H9 (cell line): ENCODE data around the gene RASIP1. TPM values are rescaled to one million over a fixed set of nuclear protein-coding genes. Genes with fewer than 3 reads are reported as not detected.

Source experiments
- DNase-seq: peaks from one replicate; pipeline ENCODE4 v3.0.0-alpha.2; 2017
- H2AFZ ChIP-seq: one replicate; pipeline ENCODE4 v1.6.1; 2013; ENCODE audit warnings: mild to moderate bottlenecking, low read length, control low read depth, moderate library complexity
- H2AK5ac ChIP-seq: 2 replicates; pipeline ENCODE4 v1.6.1; 2013; ENCODE audit warnings: low read length, control low read depth, mixed read lengths; ENCODE audit not compliant: insufficient read length
- H2BK120ac ChIP-seq: one replicate; pipeline ENCODE4 v1.6.1; 2013; ENCODE audit warnings: low read depth, mild to moderate bottlenecking, low read length, control low read depth, inconsistent platforms; ENCODE audit not compliant: poor library complexity, severe bottlenecking
- H2BK12ac ChIP-seq: 2 replicates; pipeline ENCODE4 v1.6.1; 2013; ENCODE audit warnings: low read length, control low read depth, mixed read lengths, low read depth; ENCODE audit not compliant: insufficient read length
- H2BK15ac ChIP-seq: 2 replicates; pipeline ENCODE4 v1.6.1; 2013; ENCODE audit warnings: low read depth, low read length, control low read depth
- H2BK20ac ChIP-seq: one replicate; pipeline ENCODE4 v1.6.1; 2013; ENCODE audit warnings: low read depth, mild to moderate bottlenecking, low read length, control low read depth, inconsistent platforms; ENCODE audit not compliant: poor library complexity, severe bottlenecking
- H2BK5ac ChIP-seq: 2 replicates; pipeline ENCODE4 v1.6.1; 2013; ENCODE audit warnings: low read length, control low read depth, mixed read lengths; ENCODE audit not compliant: insufficient read length
- H3K14ac ChIP-seq: 2 replicates; pipeline ENCODE4 v1.6.1; 2013; ENCODE audit warnings: low read length, control low read depth; ENCODE audit not compliant: insufficient read depth
- H3K18ac ChIP-seq: 2 replicates; pipeline ENCODE4 v1.6.1; 2013; ENCODE audit warnings: low read depth, mild to moderate bottlenecking, mixed read lengths, low read length, control low read depth; ENCODE audit not compliant: insufficient read length
- H3K23ac ChIP-seq: 2 replicates; pipeline ENCODE4 v1.6.1; 2013; ENCODE audit warnings: low read length, control low read depth, mixed read lengths, low read depth; ENCODE audit not compliant: insufficient read length
- H3K23me2 ChIP-seq: 2 replicates; pipeline ENCODE4 v1.6.1; 2013; ENCODE audit warnings: low read depth, mild to moderate bottlenecking, mixed read lengths, low read length, control low read depth; ENCODE audit not compliant: insufficient read length, poor library complexity, severe bottlenecking
- H3K27ac ChIP-seq: 2 replicates; pipeline ENCODE4 v1.5.1; 2013; ENCODE audit warnings: low read length, control low read depth, mixed read lengths, low read depth; ENCODE audit not compliant: insufficient read length
- H3K27me3 ChIP-seq: 2 replicates; pipeline ENCODE4 v1.6.1; 2013; ENCODE audit warnings: low read length, control low read depth, inconsistent platforms; ENCODE audit not compliant: insufficient read depth
- H3K4ac ChIP-seq: 2 replicates; pipeline ENCODE4 v1.6.1; 2013; ENCODE audit warnings: low read depth, mild to moderate bottlenecking, control low read depth, inconsistent platforms, low read length, moderate library complexity
- H3K4me1 ChIP-seq: 2 replicates; pipeline ENCODE4 v1.6.1; 2013; ENCODE audit warnings: low read length, control low read depth, inconsistent platforms; ENCODE audit not compliant: insufficient read depth
- H3K4me2 ChIP-seq: 2 replicates; pipeline ENCODE4 v1.6.1; 2013; ENCODE audit warnings: low read length, control low read depth, mixed read lengths; ENCODE audit not compliant: insufficient read length, insufficient read depth
- H3K56ac ChIP-seq: 2 replicates; pipeline ENCODE4 v1.6.1; 2013; ENCODE audit warnings: low read depth, mild to moderate bottlenecking, mixed read lengths, low read length, control low read depth; ENCODE audit not compliant: insufficient read length
- H3K79me1 ChIP-seq: 2 replicates; pipeline ENCODE4 v1.6.1; 2013; ENCODE audit warnings: low read depth, mild to moderate bottlenecking, moderate library complexity, low read length, control low read depth, inconsistent platforms; ENCODE audit not compliant: insufficient read depth, poor library complexity, severe bottlenecking
- H3K79me2 ChIP-seq: 2 replicates; pipeline ENCODE4 v1.6.1; 2013; ENCODE audit warnings: low read length, control low read depth, inconsistent platforms; ENCODE audit not compliant: insufficient read depth
- H3K9ac ChIP-seq: 2 replicates; pipeline ENCODE4 v1.6.1; 2013; ENCODE audit warnings: low read length, control low read depth, mixed read lengths; ENCODE audit not compliant: insufficient read length; ENCODE audit errors: extremely low read depth
- H3K9me3 ChIP-seq: one replicate; pipeline ENCODE4 v1.6.1; 2013; ENCODE audit warnings: low read depth, low read length, inconsistent platforms; ENCODE audit not compliant: control insufficient read depth
- H3T11ph ChIP-seq: one replicate; pipeline ENCODE4 v1.6.1; 2013; ENCODE audit warnings: mild to moderate bottlenecking, low read length, control low read depth, inconsistent platforms
- H4K20me1 ChIP-seq: one replicate; pipeline ENCODE4 v1.6.1; 2013; ENCODE audit not compliant: control insufficient read depth, insufficient read length, insufficient read depth
- H4K5ac ChIP-seq: 2 replicates; pipeline ENCODE4 v1.6.1; 2013; ENCODE audit warnings: low read depth, mild to moderate bottlenecking, mixed read lengths, low read length, control low read depth; ENCODE audit not compliant: insufficient read length
- H4K8ac ChIP-seq: replicated peaks from 2 replicates; pipeline ENCODE4 v1.6.1; 2013; ENCODE audit warnings: low read length, control low read depth, mixed read lengths, low read depth; ENCODE audit not compliant: insufficient read length
- H4K91ac ChIP-seq: 2 replicates; pipeline ENCODE4 v1.6.1; 2013; ENCODE audit warnings: low read depth, mild to moderate bottlenecking, moderate library complexity, mixed read lengths, low read length, control low read depth; ENCODE audit not compliant: insufficient read length
- H3K27ac Mint-ChIP-seq, 3 experiments: 2 replicates in 2 of 3; 3 replicates in 1 of 3; pipeline ENCODE4 v1.8.0; 2020 to 2021; ENCODE audit warnings: mixed read lengths in 3 of 3, mild to moderate bottlenecking in 1 of 3, moderate library complexity in 1 of 3
- H3K27me3 Mint-ChIP-seq: 2 replicates; pipeline ENCODE4 v1.8.0; 2021; ENCODE audit warnings: low read depth, mild to moderate bottlenecking, moderate library complexity, mixed read lengths
- H3K36me3 Mint-ChIP-seq, 3 experiments: 2 replicates in 2 of 3; 3 replicates in 1 of 3; pipeline ENCODE4 v1.8.0; 2020 to 2021; ENCODE audit warnings: low read depth in 3 of 3, mixed read lengths in 3 of 3; ENCODE audit not compliant: insufficient read depth in 1 of 3
- H3K4me1 Mint-ChIP-seq, 2 experiments: 2 replicates each; pipeline ENCODE4 v1.8.0; 2020; ENCODE audit warnings: mixed read lengths in 2 of 2
- H3K4me3 Mint-ChIP-seq, 2 experiments: 2 replicates in 1 of 2; 3 replicates in 1 of 2; pipeline ENCODE4 v1.8.0; 2020 to 2021; ENCODE audit warnings: mild to moderate bottlenecking in 2 of 2, mixed read lengths in 2 of 2, moderate library complexity in 1 of 2
- H3K9me3 Mint-ChIP-seq, 2 experiments: 2 replicates in 1 of 2; 3 replicates in 1 of 2; pipeline ENCODE4 v1.8.0; 2020; ENCODE audit warnings: mild to moderate bottlenecking in 2 of 2, mixed read lengths in 2 of 2, moderate library complexity in 1 of 2
- WGBS: extraction: QIAGEN DNeasy Blood & Tissue Kit; methylation state at CpG from one replicate; pipeline ENCODE4 v1.1.7; 2013; ENCODE audit warnings: missing lambda C conversion rate, low lambda C conversion rate, mixed read lengths; ENCODE audit not compliant: insufficient read length; ENCODE audit errors: extremely low coverage; 5-methylcytosine and 5-hydroxymethylcytosine counted together
- total RNA-seq: library from RNA; stranded (reverse); gene quantifications from 2 replicates; pipeline ENCODE4 v1.2.1, GENCODE V29; 2021
- TF ChIP-seq, protein P1 (sequence below): fragments of 200-600 bp; sonication (generic); conservative IDR thresholded peaks from 3 replicates; pipeline ENCODE4 v1.8.0; 2021; ENCODE audit warnings: antibody characterized with exemption, mild to moderate bottlenecking

The RASIP1 gene
- total RNA-seq, 1 experiment from 2014 or later: 2.4 TPM

DNA sequence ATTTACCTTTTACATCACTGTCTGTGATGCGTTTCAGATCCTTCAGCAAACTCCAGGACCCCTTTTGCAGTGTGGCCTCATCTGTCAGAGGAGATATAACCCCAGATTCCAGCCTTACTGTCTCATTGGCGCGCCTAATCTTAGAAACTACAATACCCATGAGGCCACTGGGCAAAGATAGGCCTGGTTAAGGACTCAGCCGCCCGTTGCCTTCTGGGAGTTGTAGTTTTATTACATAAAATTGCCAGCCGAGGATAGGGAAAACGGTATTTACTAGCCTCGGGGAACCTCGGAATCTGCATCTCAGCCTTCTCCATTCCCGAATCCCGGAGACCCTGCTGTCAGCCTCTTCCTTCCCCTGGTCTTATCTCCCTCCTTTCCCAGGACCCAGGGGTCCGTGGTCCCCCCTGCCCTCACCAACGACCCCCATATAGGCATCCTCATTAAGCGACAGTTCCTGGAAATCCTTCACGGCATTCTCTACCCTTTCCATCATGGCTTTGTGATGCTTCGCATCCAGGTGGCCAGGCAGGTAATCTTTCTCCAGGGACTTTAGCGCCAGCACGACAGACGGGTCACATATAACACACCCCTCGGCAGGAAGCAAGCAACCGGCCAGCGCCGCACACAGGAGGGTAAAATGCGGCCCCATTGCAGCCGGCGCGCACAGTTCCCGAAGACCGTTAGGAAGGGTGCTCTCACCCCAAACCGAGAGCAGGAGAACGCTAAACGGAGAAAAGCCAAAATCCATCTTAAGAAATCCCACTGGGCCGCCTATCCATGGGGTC is 5.0 kb upstream of the RASIP1 start:
- H3T11ph ChIP-seq: no peak overlapping the region
- no peak overlapping the region for H3K4ac ChIP-seq
- H3K4me3 Mint-ChIP-seq: peak overlapping the region in 1 of 2 experiments; percentile 43; a peak in 1 of 5 replicates
- no peaks in the 10 kb centered on the region for H4K20me1 ChIP-seq
- no peak overlapping the region for H2BK20ac ChIP-seq
- no peak overlapping the region for H2BK12ac ChIP-seq
- no peak overlapping the region for H3K23ac ChIP-seq
- peaks cover 5% of the 10 kb centered on the region for H3K23me2 ChIP-seq
- H3K4me1 ChIP-seq: no peaks in the 10 kb centered on the region
- no peak overlapping the region for H4K5ac ChIP-seq
- H3K79me1 ChIP-seq: peaks cover 2% of the 10 kb centered on the region
- H3K36me3 Mint-ChIP-seq: peaks cover 11 to 22% (median 21%) of the 10 kb centered on the region in 3 experiments; a peak in 6 of 7 replicates
- H3K56ac ChIP-seq: no peak overlapping the region
- no peak overlapping the region for H3K18ac ChIP-seq
- peak; percentile 70 for DNase-seq
- peaks cover 27 to 33% of the 10 kb centered on the region in 2 experiments for H3K4me1 Mint-ChIP-seq
- H2AFZ ChIP-seq: no peak overlapping the region
- H2BK15ac ChIP-seq: no peak overlapping the region
- no CpG with 5 or more reads among the region's 33 CpGs for WGBS
- H3K14ac ChIP-seq: no peak overlapping the region
- H3K9me3 ChIP-seq: no peaks in the 10 kb centered on the region
- no peak overlapping the region for H4K8ac ChIP-seq
- no peak overlapping the region for H2BK5ac ChIP-seq
- H3K4me2 ChIP-seq: no peak overlapping the region
- H3K9ac ChIP-seq: no peak overlapping the region
- H3K27ac ChIP-seq: no peak overlapping the region
- no peaks in the 10 kb centered on the region for H3K27me3 ChIP-seq
- no peak overlapping the region for H2AK5ac ChIP-seq
- H3K27ac Mint-ChIP-seq: peak overlapping the region; percentile 65 to 94 (median 79); a peak in 5 of 7 replicates
- no peaks in the 10 kb centered on the region; a peak in 1 of 5 replicates for H3K9me3 Mint-ChIP-seq
- H2BK120ac ChIP-seq: no peak overlapping the region
- no peak overlapping the region for H4K91ac ChIP-seq
- H3K27me3 Mint-ChIP-seq: peaks cover 11% of the 10 kb centered on the region
- TF ChIP-seq, protein P1, sequence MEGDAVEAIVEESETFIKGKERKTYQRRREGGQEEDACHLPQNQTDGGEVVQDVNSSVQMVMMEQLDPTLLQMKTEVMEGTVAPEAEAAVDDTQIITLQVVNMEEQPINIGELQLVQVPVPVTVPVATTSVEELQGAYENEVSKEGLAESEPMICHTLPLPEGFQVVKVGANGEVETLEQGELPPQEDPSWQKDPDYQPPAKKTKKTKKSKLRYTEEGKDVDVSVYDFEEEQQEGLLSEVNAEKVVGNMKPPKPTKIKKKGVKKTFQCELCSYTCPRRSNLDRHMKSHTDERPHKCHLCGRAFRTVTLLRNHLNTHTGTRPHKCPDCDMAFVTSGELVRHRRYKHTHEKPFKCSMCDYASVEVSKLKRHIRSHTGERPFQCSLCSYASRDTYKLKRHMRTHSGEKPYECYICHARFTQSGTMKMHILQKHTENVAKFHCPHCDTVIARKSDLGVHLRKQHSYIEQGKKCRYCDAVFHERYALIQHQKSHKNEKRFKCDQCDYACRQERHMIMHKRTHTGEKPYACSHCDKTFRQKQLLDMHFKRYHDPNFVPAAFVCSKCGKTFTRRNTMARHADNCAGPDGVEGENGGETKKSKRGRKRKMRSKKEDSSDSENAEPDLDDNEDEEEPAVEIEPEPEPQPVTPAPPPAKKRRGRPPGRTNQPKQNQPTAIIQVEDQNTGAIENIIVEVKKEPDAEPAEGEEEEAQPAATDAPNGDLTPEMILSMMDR: no peak
- peaks cover 3% of the 10 kb centered on the region; the same call in 1 of the 2 replicates for H3K79me2 ChIP-seq
